GM19351 (cell line): ENCODE measurements around the gene IMPG2.
"Not testable (repeated sequence)": the region's sequence is repeated elsewhere in the genome, so short reads cannot be mapped to it uniquely, and the experiment has no call there.

Experiments used
- ATAC-seq: cut with Tn5 transposase; IDR thresholded peaks from one replicate; pipeline ENCODE4 v1.9.1; 2021; ENCODE audit warnings: mild to moderate bottlenecking, moderate library complexity; ENCODE audit not compliant: unreplicated experiment

IMPG2 gene

DNA sequence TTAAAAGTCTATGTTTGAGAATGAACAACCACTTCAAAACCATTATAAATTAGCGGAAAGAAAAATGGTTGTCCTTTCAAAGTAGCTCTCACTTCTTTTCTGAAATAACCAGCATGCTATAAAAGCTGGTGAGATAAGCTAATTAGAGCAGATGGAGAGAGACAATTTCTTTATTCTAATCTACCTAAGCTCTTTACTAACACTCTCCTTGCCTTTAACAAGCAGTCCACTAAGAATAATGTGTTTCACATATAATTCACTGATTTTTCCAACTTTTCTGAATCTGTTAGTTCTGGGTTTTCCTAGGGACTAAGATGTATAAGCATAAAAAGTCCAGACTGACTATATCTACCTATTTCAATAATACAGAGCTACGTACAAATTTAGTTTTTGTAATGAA lies at the start of gene IMPG2:
TSS of gene IMPG2 (minus strand) at position 101 of the 400 bp plus-strand sequence. CDS start 203 bp downstream, outside the sequence.
- no peak for ATAC-seq

DNA sequence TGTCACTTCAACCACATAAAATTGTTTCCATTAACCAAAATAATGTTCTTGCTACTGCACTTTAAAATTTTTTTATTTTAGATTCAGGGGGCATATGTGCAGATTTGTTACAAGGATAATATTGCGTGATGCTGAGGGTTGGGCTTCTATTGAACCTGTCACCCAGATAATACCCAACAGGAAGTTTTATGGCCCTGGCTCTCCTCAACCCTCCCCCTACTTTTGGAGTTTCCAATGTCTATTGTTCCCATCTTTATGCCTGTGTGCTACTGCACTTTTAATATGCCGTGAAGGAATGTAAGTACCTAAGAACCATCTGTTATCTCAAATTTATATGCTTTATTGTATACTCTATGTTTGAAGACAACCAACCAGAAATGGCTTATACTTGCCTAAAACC lies 42.0 kb upstream of the IMPG2 start:
- no peak for ATAC-seq

DNA sequence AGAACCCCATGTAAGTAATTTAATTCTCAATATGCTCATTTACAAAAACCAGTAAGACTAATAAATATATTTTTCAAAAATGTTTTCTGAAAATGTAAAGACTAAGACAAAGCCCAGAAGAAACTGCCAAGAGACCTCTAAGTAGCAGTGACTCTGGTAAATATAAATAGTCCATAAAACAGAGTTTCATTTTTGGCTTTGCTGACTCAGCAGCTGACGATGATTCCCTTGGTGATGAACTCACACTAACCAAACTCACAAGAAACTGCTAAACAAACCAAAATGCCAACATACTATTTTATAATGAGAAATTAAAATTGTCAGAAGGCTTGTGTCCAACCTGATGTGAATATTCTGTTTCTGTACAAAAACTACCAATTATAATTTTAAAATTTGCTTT lies 31.5 kb upstream of the IMPG2 start:
- ATAC-seq, result no peak

DNA sequence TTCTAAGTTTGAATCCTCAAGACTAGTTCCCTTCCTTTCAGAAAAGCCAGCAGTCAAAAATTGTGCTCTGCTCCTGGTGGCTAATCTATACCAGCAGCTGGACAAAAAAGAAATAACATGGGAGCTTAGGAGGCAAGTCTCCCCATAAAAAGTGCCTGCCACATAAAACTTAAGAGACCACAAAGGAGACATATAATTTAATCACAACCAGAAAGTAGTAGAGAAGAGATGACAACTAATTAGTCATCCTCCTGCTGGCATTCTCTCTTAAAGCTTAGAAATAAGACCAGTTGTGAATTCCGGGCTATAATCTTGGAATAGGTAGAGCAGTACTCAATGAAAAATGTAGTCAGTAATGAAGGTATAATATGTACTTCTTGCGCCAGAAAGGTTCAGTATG lies 20.2 kb upstream of the IMPG2 start:
- no peak for ATAC-seq

DNA sequence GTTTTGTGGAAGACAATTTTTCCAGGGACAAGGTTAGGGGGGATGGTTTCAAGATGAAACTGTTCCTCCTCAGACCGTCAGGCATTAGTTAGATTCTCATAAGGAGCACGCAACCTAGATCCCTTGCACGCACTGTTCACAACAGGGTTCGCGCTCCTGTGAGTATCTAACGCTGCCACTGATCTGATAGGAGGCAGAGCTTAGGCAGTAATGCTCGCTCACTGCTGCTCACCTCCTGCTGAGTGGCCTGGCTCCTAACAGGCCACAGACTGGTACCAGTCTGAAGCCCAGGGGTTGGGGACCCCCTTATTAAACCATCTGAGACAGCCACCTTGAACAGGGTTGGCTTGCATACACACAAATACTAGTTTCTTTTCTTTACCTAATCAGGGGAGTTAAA lies 13.5 kb upstream of the IMPG2 start:
- no peak for ATAC-seq

DNA sequence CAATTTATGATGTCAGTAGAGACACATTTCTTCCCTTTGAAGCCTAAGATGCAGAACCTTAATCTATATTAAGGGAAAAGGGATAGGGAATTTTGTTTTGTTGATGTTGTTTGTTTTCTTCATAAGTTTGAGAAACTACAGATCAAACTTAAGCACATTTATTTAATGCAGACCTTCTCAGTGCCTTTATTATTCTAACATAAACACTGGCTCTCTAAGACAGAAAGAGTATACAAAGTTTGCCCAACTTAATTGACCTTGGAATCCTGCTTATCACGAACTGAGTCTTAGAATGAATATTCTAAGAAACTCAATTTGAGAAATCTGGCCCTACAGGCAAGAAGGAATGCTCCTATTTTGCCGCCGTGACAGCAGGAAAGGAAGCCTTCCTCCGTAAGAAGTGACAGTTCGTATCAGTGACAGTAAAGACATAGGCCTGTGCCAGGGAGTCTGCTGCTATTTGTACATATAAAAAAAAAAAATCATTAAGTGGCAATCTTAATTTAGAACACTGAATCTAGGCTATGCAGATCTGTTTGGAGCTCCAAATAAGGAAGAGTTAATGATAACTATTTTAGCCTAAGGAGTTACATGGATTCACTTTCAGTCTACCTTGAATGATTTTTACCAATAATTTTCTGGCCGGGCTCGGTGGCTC lies 8.8 kb upstream of the IMPG2 start:
- no peak for ATAC-seq

DNA sequence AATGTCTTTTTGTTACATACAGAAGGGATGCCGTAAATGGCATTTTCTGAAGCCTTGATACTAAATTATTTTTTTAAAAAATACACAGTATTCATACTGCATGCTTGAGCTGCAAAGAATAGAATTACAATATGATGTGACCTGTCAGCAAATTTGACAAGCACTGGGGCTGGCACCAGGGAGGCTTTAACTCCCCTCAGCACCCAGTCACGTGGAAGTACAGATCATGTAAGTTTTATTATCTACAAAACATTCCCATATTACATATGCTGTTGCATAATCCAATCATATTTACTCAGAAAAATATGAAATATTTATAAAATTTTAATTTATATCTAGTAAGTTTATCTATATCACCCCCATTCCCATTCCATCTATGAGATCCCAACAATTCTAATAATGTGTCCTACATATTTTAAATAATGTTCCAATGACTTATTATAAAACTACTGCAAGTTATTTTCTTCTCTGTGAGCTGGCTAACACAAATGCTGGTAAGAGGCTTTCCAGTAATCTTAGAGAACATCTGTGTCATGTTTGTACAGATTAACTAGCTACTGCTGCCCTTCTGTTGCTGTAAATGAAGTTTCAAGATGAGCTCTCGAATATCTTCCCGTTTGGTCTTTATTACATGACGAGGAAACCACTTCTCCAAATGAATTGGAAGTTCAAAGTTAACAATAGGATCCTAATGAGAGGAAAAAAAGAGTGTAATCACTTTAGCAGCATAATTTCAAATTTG lies 5.2 kb upstream of the IMPG2 start:
- no peak for ATAC-seq

DNA sequence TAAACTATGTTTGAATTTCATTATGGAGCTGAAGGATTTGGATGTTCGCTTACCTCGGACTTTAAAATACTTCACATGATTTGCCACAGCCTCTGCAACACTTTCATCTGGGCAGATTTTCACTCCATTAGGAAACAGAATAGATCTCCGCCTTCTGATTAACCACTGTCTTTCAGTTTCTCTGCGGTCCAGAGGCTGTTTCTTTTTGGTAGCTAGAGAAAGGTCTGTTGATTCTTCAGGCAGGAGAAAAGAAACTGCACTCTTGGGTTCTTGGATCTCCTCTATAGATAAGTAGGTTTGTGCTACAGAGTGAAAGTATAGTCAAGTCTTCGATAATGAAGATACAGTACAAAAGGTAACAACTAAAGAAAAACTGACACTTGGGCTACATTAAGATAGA lies 844 bp downstream of the IMPG2 start:
- ATAC-seq, result no peak

DNA sequence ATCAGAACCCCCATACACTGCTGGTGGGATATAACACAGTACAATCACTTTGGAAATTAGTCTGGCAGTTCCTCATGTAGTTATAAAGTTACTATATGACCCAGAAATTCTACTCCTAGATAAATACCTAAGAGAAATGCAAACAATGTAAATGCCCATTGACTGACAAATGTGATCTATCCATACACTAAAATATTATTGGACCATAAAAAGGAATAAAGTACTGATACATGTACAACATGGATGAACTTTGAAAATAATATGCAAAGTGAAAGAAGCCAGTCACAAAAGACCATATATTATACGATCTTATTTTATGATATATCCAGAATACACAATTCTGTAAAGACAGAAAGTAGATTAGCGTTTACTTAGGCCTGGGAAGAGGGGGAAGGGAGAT lies 7.8 kb downstream of the IMPG2 start:
- no peak for ATAC-seq

DNA sequence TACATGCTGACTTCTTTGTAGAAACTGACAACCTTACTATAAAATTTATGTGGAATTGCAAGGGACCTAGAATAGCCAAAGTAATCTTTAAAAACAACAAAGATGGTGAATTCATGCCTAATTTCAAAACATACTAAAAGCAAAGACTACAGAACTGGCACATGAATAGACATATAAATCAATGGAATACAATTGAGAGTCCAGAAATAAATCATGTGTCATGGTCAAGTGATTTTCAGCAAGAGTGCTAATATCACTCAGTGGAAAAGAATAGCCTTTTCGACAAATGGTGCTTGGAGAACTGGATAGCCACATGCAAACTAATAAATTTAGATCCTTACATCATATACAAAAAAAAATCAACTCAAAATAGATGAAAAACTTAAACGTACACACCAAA lies 8.7 kb downstream of the IMPG2 start:
- ATAC-seq, result no peak

DNA sequence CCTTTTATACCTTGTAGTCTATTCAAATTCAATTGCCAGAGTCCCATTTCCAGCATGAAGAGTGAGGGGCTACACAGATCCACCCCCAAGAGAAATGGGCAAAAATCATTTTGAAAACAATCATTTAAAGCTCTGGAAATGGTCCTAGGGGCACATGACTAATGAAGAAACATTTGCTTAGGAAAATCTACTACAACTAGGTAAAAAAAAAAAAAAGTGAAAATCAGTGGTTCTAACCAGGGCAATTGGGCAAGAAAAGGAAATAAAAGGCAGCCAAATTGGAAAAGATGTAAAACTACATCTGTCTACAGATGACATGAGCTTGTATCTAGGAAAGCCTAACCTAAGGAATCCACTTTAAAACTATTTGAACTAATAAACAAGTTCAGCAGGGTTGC lies 9.4 kb downstream of the IMPG2 start:
- ATAC-seq, result no peak

DNA sequence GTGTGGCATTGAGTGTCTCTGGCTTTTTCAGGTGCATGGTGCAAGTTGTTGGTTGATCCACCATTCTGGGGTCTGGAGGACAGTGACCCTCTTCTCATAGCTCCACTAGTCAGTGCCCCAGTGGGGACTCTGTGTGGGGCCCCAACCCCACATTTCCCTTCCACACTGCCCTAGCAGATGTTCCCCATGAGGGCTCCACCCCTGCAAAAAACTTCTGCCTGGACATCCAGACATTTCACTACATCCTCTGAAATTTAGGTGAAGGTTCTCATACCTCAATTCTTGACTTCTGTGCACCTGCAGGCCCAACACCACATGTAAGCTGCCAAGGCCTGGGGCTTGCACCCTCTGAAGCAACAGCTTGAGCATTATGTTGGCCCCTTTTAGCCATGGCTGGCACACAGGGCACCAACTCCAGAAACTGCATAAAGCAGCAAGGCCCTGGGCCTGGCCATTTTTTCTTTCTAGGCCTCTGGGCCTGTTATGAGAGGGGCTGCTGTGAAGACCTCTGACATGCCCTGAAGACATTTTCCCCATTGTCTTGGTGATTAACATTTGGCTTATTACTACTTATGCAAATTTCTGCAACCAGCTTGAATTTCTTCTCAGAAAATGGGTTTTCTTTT lies 12.1 kb downstream of the IMPG2 start:
- ATAC-seq, result not testable (repeated sequence)

DNA sequence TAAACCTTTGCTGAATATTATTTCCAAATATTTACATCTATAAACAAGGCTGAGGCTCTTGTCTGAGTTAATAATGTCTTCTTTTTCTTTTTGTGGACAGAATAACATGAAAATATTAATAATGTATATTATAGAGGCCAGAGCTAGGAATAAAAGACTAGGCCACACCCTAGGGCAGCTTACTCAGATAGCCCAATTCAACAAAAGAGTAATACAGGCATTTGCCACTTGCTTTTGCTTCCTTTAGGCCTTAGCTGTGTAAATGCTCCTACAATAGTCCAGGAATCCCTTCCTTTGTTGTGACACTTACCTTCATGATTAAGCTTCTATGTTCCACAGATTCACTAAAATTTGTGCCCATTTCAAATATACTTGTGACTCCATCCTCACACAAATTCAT lies 16.5 kb downstream of the IMPG2 start:
- ATAC-seq, result no peak

DNA sequence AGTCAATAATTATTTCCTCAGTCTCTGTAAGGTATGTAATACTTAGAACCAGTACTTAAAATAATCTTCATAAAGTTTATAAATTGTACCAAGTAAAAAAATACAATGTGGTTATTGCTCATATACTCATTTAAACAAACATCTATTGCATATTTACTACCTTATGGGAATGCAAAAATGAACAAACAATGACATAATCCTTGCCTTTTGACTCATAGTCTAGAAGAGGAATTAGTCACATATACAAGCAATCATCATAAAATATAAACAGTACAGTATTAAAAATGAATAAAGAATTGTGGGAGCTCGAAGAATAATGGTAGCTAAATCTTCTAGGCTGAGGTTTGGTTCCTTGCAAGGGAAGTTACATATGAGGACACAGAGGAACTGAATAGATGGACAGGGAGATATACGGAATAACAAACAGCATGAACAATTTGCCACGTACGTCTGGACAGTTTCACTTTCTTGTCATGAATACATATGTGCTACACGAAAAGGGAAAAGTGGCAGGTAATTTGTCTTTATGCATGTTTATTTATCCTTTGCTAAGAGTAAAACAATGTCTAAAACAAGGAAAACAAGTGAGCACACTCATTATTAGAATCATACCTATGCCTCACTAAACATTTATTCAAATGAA lies 17.2 kb downstream of the IMPG2 start:
- ATAC-seq, result no peak

DNA sequence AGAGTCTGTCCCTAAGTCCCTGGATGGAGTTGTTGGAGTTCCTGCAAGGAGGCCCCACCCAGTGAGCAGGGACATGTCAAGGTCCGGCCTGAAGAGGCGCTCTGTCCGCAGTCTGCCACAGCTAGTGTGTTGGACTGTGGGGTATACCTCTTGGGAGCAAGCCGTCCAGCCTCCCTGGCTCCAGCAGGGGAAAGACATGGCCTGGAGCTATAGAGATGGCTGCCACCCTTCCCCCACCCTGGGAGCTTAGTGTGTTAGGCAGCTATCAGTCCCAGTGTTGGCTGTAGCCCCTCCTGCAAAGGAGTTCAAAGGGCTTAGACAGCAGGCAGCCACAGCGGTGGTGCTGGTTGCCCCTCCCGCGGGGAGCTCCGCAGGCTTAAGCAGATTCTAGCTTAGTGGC lies 20.3 kb downstream of the IMPG2 start:
- no peak for ATAC-seq

DNA sequence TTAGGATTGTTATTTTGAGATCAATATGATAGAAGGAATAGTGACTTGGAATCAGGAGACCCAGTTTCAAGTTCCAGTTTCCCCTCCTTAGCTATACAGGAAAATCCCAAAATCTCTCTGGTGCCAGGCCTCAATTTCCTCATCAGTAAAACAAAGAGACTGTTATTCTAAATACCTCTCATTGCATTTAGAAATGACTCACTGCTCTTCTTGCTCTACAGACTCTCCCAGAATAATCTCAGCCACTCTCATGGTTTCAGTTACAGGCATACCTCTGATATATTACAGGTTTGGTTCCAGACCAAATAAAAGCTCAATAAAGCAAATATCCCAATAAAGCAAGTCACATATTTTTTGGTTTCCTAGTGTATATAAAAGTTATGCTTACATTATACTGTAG lies 28.3 kb downstream of the IMPG2 start:
- ATAC-seq, result no peak

DNA sequence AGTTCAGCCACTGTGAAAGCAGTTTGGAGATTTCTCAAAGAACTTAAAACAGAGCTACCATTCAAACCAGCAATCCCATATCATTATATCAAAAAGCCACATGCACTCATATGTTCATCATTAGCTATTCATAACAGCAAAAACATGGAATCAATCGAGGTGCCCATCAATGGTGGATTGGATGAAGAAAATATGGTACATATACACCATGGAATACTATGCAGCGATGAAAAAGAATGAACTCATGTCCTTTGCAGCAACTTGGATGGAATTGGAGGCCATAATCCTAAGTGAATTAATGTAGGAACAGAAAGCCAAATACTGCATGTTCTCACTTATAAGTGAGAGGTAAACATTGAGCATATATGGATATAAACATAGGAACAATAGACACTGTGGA lies 32.1 kb downstream of the IMPG2 start:
- no peak for ATAC-seq

DNA sequence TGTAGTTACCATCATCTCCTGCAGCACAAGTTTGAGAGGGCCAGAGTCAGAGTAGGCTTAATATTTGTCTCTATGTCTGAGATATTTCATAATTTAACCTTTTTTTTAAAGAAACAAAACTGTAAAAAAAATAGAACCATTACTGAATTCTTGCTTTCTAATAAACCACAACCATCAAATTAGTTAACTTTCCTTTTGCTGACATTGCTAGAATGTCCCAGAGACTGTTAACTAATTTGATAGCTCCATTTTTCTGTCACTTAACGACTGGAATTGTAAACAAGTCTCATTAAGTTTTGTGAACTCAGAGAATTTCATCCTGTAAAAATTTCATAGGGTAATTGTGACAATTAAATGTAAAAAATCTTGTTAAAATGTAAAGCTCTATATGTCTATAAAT lies 35.6 kb downstream of the IMPG2 start:
- no peak for ATAC-seq

DNA sequence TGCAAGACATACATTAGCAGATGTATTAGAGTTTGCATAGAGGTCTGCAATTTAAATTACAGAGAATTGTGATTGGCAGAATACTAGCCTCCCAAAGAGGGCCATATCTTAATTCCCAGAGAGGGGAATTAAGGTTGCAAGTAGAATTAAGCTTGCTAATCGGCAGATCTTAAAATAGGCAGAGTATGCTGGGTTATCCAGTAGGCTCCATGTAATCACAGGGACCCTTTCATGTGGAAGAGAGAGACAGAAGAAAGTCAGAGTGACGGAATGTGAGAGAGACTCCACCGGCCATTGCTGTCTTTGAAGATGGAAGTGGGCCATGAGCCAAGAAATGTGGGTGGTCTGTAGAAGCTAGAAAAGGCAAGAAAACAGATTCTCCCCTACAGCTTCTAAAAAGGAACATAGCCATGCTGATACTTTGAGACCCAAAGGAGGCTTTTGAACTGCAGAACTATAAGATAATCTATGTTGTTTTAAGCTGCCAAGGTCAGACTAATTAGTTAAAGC lies 38.8 kb downstream of the IMPG2 start:
- ATAC-seq, result no peak

DNA sequence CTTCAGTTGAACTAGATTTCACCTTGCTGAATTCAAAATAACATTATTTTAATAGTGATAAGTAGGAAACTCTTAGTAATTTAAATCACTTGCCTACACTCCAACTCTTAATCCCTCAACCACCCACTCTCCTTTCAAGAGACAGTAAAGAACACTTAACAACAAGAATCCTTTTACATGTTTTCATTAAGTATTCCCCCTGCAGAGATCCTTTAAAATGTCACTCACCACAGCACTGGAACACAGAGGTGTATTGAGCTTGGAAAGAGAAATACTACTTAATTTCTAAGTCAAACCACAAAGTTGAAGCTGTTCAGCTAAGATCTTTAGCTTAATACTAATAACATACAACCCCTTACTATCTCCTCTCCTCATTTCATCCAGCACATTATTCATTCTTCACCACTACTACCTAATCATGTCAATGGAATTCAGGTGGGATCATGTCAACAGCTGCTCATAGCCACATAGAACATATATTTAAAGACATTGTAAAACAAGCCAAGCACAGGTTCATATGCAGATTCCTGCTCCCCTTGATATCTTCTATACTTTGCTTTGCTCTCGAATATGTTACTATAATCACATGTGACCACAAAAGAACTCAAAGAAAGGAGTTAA lies 40.5 kb downstream of the IMPG2 start:
- ATAC-seq, result no peak

DNA sequence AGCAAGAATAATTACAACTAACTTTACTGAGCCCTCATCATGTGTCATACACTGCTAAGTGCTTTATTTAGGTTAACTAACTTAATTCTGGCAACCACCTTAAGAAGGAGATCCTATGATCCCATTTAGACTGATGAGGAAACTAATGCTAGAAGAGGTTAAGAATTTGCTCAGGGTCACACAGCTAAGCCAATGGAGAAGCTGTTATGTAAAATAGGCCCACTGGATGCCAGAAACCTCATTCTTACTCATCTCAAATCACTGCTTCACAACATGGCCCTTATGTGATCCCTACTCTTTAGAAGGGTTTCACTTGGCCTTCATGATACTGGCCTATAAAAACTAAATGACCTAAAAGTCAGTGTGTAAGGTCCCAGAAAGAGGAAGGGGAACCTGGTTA lies 41.2 kb downstream of the IMPG2 start:
- no peak for ATAC-seq
